ENCODE measurements around the gene NAA16.
"Not testable (repeated sequence)": the region's sequence is repeated elsewhere in the genome, so short reads cannot be mapped to it uniquely, and the experiment has no call there.

The NAA16 gene

DNA sequence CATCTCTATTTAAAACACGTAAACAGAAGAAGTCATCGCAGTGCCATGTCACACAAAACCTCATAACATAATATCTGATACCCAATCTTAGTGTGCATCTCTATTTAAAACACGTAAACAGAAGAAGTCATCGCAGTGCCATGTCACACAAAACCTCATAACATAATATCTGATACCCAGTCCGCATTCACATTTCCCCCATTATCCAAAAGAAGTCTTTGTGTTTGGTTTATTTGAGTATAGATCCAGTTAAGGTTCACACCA is 45.2 kb downstream of the NAA16 start:
- DNase-seq (ENCODE audit: low read depth in 2 of 2): not testable (repeated sequence)

DNA sequence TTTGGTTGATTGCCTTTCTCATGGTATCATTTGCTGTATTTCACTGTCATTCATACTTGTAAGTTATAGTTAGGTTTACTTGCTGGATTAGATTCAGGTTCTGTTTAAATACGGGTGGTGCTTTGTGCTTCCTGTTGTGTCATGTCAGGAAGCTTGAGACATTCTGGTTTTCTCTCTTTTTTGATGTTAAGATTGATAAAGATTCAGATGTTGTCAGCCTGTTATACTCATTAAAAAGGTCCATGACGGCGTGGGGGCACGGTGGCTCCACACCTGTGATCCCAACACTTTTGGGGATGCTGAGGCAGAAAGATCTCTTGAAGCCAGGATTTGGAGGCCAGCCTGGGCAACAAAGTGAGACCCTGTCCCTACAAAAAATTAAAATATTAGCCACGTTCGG is 45.7 kb downstream of the NAA16 start:
- DNase-seq (ENCODE audit: low read depth in 2 of 2): no peak

DNA sequence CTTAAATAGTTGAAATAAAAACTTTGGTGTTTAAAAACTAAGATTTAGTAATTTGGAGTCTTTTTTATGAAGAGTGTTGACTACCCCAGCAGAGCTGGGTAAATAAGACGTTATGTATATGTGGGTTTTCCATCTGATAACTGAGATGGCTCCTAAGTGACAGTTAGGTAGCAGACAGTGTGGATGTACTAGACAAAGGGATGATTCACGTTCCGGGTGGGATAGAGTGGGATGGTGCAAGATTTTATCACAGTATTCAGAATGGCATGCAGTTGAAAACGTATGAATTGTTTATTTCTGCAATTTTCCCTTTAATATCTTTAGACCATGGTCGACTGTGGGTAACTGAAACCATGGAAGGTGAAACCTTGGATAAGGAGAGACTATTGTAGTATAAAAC is 50.4 kb downstream of the NAA16 start:
- no peak for DNase-seq (ENCODE audit: low read depth in 2 of 2)

DNA sequence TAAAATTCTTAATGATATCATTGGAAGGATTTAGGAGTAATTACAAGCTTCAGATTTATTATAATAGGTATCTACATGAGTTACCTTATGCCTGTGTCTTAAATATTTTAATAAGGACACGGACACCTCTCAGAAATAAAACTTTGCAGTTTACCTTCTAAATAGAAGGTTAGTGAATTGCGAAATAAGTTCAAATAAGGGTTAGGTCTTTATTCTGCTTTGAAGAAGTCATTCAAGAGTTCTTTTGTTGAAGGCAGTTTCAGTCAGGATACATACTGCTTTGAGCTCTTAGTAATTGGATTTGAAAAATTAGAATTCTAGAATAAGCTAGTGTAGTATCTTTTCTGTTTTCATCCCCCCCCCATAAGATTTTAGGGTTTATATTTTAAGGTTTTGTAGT is 53.0 kb downstream of the NAA16 start:
- no peak for DNase-seq (ENCODE audit: low read depth in 2 of 2)

DNA sequence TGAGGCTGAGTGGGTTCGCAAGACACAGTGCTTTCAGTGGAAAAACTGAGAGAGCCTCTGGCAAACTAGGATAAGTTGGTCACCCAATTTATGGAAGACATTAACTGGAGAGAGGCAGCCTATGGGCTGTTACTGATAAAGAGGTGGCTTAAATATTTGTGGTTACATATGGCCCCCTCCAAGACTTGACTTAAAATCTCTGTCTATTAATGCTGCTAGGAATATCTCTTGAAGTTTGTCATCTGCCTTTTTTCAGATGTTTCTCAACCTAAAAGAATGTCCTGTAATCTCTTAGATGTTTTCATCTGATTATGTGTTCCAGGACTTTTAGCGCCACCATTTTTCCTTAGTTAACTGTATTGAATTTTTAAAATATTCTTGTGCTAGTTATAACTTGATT is 54.6 kb downstream of the NAA16 start:
- no peak for DNase-seq (ENCODE audit: low read depth in 2 of 2)

DNA sequence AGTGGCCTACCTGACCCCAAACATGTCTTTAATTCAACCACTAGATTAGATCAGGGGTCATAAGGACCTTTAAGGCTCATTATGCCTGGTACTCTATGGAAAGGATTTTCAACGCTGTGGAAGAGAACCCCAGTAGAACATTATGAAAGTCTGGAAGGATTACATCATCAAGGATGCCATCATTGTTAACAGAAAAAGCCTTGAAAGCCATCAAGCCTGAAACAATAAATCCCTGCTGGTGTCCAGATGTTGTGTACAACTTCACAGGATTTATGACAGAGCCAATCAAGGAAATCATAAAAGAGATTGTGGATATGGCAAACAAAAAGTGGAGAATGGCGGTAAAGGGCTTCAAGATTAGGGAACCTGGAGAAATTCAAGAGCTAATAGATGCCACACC is 59.7 kb downstream of the NAA16 start:
- DNase-seq (ENCODE audit: low read depth in 2 of 2): no peak

DNA sequence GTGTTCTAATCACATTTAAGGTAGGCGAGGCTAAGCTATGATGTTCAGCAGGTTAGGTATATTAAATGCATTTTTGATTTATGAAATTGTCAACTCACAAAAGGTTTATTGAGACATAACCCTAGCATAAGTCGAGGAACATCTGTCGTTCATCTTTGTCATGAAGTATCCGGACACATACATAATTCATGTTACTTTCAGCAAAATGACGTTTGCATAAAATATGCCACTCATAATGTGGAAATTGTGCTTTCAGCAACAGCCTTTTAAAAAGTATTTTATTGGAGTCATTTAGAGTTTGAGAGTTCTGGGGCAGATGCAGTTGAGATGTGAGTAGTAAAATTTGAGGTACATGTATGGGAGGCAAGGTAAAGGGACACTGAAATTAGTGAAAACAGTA is 66.4 kb downstream of the NAA16 start:
- DNase-seq (ENCODE audit: low read depth in 2 of 2): no peak

DNA sequence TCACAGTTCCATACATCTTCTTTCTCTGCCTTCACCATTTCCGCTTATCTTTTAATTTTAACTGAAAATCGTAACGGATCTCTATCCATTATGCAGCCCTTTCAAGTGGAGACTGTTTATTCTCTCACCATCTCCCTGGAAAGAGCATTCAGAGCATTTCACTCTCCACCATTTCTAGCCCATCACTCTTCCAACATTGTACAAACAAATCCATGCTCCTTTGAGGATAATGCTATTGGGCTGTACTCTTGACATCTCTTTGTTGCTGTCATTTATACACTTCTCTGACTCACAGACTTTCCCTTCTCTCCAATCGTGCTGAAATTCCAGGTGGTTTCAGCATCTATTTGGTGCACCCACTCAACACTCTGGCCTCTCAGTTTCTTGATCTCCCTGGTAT is 71.4 kb downstream of the NAA16 start:
- no peak for DNase-seq (ENCODE audit: low read depth in 2 of 2)

DNA sequence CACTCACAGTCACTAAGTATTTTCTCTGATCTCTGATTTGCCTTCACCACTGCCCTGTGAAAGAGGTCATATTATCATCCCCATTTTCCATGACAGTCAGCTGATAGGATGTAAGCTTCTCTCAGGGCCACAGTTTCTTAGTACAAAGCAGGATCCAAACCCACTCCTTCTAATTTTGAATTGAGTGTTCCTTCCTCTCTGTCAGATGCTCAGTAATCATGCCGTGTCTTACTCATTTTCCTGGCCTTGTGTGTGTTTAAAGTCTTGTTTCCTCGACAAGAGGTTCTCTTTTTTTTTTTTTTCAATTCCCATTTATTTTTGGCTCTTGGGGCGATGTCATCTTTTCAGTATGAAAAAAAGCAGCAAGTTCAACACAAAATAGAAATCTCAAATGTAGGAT is 72.3 kb downstream of the NAA16 start:
- no peak for DNase-seq (ENCODE audit: low read depth in 2 of 2)

DNA sequence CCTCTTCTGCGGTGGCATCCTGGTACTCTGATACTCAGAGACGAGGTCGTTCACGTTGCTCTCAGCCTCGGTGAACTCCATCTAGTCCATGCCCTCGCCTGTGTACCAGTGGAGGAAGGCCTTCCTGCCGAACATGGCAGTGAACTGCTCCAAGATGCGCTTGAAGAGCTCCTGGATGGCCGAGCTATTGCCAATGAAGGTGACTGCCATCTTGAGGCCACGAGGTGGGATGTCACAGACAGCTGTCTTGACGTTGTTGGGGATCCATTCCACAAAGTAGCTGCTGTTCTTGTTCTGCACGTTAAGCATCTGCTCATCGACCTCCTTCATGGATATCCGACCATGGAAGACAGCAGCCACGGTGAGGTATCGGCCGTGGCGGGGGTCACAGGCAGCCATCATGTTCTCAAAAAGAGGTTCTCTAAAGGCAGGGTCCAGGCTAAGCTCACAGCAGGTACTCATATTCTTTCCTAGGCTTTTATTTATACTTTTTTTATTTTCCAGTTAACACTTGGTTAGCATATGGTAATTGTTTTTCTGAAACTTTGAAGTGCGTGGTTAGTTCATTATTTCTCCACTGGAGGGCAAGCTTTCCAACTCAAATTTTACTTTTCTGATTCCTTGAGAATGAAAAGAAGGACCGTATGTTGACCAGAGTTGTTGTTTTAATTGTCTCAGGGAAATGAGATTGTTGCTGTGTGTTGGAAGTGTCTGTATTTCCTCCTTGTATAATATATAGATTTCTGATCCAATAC is 73.9 kb downstream of the NAA16 start:
- no peak for DNase-seq (ENCODE audit: low read depth in 2 of 2)

DNA sequence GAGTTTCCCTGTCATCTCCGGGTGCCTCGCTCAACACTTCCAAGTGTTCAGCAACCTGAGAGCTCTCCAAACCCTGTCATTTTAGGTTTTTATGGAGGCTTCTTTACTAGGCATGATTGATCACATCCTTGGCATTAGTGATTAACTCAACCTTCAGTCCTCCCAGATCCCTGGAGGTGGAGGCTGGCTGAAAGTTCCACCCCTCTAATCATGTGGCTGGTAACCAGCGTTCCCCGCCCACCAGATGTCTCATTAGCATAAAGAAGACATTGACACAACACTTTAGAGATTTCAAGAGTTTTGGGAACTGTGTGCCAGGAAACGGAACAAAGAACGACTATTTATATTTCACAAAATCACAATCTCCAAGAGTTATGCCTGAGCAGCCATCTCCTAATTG is 75.1 kb downstream of the NAA16 start:
- DNase-seq (ENCODE audit: low read depth in 2 of 2): no peak

DNA sequence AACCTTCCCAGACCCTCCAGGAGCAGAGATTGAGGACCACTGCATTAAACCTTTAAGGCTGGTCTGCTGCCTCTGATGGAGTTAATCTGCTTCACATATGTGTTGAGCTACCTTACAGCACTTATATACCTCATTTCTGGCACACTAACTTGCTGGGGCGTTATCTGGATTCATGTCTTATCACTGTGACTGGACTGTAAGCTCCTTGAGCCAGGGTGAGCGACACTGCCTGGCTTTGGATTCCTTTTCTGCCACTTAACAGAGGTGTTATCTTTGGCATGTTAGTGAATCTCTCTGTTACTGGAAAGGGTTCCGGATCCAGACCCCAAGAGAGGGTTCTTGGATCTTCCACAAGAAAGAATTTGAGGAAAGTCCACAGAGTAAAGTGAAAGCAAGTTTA is 76.5 kb downstream of the NAA16 start:
- DNase-seq (ENCODE audit: low read depth in 2 of 2): no peak

DNA sequence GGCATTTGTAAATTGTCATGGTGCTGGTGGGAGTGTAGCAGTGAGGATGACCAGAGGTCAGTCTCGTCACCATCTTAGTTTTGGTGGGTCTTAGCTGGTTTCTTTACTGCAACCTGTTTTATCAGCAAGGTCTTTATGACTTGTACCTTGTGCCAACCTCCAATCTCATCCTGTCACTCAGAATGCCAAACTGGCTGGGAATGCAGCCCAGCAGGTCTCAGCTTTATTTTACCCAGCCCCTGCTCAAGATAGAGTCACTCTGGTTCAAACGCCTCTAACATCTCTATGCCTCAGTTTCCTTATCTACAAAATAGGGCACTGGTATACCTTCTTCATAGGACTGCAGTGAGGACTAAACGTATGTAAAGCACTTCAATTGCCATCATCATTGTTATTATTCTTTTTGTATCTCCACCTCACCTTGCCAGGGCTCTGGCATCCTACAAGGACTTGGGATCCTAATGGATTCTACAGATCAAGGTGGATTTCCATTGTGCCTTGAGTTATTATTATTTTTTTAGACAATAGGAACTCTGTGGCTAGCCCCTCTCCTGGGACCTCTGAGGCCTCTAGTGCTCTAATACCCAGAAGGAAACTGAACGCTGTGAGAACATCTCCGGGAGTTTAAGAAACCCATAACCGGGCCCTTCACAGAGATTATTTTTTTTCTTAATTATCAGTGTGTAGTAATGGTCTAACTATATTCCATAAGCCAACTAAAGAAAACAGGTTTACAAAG is 77.2 kb downstream of the NAA16 start:
- DNase-seq (ENCODE audit: low read depth in 2 of 2): no peak

DNA sequence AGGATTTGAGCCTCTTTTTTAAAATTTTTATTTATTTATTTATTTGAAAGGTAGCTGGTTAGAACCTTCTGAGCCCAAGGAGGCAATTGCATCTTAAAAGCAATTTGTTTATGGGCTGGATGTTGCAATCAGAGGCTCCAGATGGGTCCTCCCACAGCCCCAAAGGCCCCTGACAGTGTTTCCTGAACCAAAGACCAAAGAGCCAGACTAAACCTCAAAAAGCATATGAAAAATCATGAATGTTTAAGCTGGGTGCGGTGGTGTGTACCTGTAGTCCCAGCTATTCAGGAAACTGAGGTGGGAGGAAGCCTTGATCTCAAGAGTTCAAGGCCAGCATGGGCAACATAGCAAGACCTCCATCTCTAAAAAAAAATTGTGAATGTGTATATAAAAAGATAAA is 78.5 kb downstream of the NAA16 start:
- no peak for DNase-seq (ENCODE audit: low read depth in 2 of 2)

DNA sequence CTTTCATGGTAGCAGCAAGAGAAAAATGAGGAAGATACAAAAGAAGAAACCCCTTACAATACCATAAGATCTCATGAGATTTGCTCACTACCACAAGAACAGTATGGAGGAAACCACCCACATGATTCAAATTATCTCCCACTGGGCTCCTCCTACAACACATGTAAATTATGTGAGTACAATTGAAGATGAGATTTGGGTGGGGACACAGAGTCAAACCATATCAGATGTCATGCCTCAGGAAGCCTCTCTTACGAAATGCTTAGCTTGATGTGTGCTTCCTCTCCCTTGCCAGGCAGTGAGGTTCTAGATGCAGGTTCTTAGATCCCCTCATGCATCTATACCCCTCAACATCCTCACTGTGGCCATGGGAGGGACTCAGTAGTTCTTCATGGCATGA is 83.1 kb downstream of the NAA16 start:
- no peak for DNase-seq (ENCODE audit: low read depth in 2 of 2)

DNA sequence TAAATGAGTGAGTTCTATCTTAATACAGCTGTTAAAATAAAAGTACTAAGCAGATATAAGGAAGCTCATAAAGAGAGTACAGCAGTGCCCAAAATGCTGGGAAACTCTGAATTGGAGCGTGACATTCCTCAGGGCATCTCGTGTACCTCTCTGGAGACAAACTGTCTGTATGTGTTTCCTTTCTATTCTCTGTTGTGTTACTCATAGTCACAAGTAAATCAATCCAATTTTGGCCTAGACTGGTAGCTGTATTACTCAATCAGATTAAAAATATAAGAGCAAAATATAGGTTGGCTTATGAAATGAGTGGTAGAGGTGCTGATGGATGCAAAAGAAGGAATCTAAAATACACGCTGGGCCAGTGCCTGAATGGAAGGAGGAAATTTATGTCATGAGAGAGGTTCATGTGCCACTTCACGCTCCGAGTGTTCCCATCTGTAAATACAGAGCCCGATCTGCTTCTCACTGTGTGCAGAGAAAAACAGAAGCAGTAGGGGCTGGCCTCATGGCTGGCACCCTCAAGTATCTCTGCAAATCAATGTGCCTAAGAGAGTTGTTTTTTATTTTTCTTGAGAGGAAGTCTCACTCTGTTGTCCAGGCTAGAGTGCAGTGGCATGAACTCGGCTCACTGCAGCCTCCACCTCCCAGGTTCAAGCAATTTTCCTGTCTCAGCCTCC is 87.6 kb downstream of the NAA16 start:
- no peak for DNase-seq (ENCODE audit: low read depth in 2 of 2)

DNA sequence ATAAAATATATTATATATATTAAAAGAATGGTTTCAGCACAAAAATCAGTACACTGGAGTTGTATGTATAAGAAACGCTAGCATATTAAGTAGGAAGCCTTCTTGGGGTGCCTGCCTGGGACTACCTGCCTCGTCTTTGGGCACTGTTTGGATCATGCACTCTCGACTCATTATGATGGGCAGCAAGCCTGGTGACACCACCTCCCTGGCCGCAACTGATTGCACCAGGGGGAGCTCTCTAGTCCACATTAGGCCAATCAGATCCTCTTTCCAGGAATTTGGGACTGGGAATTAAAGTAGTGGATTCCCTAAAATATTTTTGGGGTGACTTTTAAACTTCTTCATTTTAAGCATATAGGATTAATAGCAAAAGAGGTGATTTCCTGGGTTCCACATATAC is 90.3 kb downstream of the NAA16 start:
- no peak for DNase-seq (ENCODE audit: low read depth in 2 of 2)

DNA sequence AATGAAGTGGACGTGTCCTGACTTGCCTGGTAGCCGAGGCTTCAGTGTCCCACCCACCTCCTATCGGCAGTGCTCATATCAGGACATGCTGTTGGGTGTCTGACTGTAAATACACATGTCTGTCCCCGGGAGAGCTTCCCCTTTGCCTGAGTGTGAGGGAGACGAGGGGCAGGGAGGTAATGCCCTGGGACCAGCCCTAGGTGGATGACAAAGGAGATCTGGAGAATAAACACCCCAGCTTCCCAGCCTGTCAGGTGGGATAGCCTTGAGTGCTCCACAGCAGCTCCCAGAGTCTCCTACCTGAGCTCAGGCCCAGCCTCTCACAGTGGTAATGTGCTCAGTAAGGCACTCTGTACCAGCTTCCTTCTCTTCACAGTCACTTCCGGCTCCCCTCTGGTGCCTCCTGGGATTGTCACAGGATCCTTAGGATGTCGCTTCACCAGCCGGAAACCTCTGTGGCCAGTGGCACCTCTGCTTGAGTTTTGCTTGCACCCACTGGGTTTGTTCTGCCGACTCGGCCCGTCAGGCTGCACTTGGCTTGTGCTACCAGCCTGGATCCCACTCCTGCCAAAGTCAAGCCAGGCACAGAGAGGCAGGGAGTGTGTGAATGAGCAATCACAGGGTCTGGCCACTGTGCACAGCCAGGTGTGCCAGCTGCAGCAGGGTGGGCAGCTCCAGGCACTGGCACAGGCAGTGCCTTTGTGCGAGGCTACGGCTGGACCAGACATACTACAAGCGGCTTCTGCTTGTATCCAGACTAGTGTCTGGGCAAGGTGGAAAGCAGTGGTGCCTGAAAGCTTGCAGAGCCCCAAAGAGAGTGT is 91.8 kb downstream of the NAA16 start:
- no peak for DNase-seq (ENCODE audit: low read depth in 2 of 2)

DNA sequence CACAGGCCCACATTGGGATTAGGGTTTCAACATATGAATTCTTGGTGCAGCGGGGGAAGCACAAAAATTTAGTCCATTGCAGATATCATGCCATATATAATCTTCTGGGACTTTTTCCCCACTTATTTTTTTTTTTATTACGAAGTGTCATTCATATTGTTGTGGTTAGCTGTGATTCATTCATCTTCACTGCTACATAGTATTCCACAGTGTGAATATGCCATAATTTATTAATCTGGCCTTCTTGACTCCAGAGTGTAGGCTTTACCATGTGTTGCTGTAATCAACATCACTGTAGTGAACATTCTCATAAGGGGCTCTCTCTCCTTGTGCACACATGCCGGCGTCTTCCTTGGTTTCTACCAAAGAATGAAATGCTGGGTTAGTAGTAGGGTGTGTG is 92.9 kb downstream of the NAA16 start:
- DNase-seq (ENCODE audit: low read depth in 2 of 2): no peak

DNA sequence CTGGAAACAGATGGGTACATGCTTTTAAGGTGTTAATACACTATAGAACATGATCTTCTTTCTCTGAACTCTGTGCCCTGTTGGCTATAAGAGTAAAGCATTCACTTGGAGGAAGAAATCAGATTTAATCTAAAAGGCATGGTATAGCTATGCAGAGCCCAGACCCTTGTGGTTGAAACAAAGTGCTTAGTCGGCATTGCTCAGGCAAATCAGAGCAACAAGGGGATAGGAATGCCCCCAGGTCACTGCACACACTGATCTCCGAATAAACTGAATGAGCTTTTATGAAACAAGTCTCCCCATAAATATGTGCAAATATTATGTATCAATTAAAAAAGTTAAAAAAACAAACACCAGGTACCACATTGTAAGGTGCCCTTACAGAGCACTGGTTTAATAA is 94.3 kb downstream of the NAA16 start:
- DNase-seq (ENCODE audit: low read depth in 2 of 2): no peak

DNA sequence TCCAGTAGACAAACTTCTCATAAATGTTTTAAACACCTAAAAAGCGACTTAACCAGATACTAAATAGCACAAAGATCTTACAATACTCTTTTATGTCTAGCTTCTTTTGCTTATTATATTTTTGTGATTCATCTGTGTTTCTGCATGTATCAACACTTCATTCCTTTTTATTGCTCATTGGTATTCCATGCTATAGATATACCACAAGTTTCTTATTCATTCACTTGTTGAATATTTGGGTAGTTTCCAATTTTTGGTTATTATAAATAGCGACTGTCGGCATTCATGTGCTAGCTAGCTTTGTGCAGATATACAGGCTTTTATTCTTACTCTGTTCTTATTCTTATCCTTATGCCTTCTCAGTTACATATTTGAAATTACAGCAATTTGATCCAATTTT is 96.3 kb downstream of the NAA16 start:
- no peak for DNase-seq (ENCODE audit: low read depth in 2 of 2)

DNA sequence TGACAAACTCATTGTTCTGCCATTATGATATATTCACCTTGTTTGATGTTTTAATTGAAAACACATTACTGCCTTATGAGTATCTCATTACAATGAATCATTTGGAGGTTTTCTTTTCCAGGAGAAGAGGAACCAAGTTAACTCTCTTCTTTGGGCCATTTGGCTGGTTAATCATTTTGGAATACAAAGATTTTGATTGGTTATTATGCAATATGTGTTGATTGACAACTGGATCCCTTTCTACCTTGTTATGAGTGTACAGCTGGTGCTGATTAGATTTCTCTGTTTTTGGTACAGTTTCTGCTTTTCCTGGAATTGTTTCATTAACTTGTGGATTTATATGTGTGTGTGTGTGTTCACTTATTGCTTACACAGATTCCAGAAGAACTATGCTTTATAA is 97.1 kb downstream of the NAA16 start:
- no peak for DNase-seq (ENCODE audit: low read depth in 2 of 2)

DNA sequence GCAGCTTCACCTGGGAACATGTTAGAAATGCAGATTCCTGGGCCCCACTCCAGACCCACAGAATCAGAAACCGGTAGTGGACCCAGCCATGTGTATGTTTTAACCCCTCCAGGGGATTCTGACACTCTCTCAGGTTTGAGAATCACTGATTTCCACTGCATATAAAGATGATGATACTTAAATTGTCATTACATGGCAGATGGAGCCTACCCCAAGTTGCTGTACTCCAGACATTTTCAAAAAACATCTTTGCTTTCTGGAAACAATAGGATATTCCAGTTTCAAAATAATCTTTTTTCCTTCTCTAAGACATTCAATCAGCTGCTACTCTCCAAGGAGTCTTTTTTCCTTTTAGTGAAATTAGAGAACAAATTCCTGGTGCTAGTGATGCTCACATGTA is 97.7 kb downstream of the NAA16 start:
- DNase-seq (ENCODE audit: low read depth in 2 of 2): no peak
